HEK293 (cell line): ENCODE measurements around the gene PRC1.

Source experiments
- CTCF ChIA-PET: fragments of 350-600 bp; formaldehyde crosslinking; extraction: SDS; loops from one replicate; lab custom pipeline; 2021; ENCODE audit warnings: antibody characterized with exemption; lab: Yijun Ruan, JAX
- POLR2A ChIA-PET: fragments of 300-600 bp; formaldehyde crosslinking; extraction: SDS; loops from one replicate; lab custom pipeline; 2020; ENCODE audit warnings: antibody characterized with exemption, inconsistent platforms; lab: Yijun Ruan, JAX
- H3K27ac ChIP-seq: fragments of 200-500 bp; sonication (Bioruptor generic); 2 replicates; pipeline ENCODE4 v1.5.1; 2014; ENCODE audit warnings: low read depth, low read length, control low read depth, inconsistent platforms; ENCODE audit errors: extremely low read depth
- H3K36me3 ChIP-seq, 2 experiments: fragments of 200-500 bp in 1 of 2; sonication (Bioruptor generic) in 1 of 2; 1 replicate in 1 of 2; 2 replicates in 1 of 2; pipeline ENCODE4 v1.5.1; 2014 to 2017; ENCODE audit warnings: inconsistent platforms in 2 of 2, low read length in 2 of 2; ENCODE audit not compliant: control insufficient read depth in 2 of 2, insufficient read depth in 1 of 2
- H3K4me1 ChIP-seq: fragments of 200-500 bp; sonication (Bioruptor generic); 2 replicates; pipeline ENCODE4 v1.5.1; 2014; ENCODE audit warnings: mild to moderate bottlenecking, low read length, inconsistent platforms; ENCODE audit not compliant: control insufficient read depth, insufficient read depth
- H3K4me3 ChIP-seq: 2 replicates; pipeline ENCODE4 v1.5.1; 2011; ENCODE audit warnings: low read depth, mild to moderate bottlenecking, control low read depth, low read length, moderate library complexity
- H3K9me3 ChIP-seq: fragments of 200-500 bp; sonication (Bioruptor generic); 2 replicates; pipeline ENCODE4 v1.5.1; 2014; ENCODE audit warnings: low read depth, low read length, inconsistent platforms; ENCODE audit not compliant: control insufficient read depth, insufficient read depth
- AEBP2 ChIP-seq: fragments of 450-650 bp; formaldehyde crosslinking; IDR thresholded peaks from 2 replicates; pipeline ENCODE4 v1.5.1; 2016; ENCODE audit warnings: missing biosample characterization, missing genetic modification characterization, borderline replicate concordance
- PRDM10 ChIP-seq: fragments of 450-650 bp; formaldehyde crosslinking; IDR thresholded peaks from 2 replicates; pipeline ENCODE4 v1.5.1; 2016; ENCODE audit warnings: missing biosample characterization, missing genetic modification characterization
- REPIN1 ChIP-seq: fragments of 450-650 bp; formaldehyde crosslinking; IDR thresholded peaks from 2 replicates; pipeline ENCODE4 v1.5.1; 2017; ENCODE audit warnings: missing biosample characterization, missing genetic modification characterization, low read depth
- ZNF416 ChIP-seq: fragments of 450-650 bp; formaldehyde crosslinking; IDR thresholded peaks from 2 replicates; pipeline ENCODE4 v1.5.1; 2016; ENCODE audit warnings: missing biosample characterization, missing genetic modification characterization
- ZNF48 ChIP-seq: fragments of 450-650 bp; formaldehyde crosslinking; IDR thresholded peaks from 2 replicates; pipeline ENCODE4 v1.5.1; 2016; ENCODE audit warnings: missing biosample characterization, missing genetic modification characterization
- ZNF510 ChIP-seq: fragments of 450-650 bp; formaldehyde crosslinking; IDR thresholded peaks from 2 replicates; pipeline ENCODE4 v1.5.1; 2018; ENCODE audit warnings: mild to moderate bottlenecking, missing genetic modification characterization, missing biosample characterization; ENCODE audit not compliant: insufficient replicate concordance
- ZNF514 ChIP-seq: fragments of 450-650 bp; formaldehyde crosslinking; IDR thresholded peaks from 2 replicates; pipeline ENCODE4 v1.5.1; 2016; ENCODE audit warnings: missing biosample characterization, missing genetic modification characterization
- ZNF518A ChIP-seq: fragments of 450-650 bp; formaldehyde crosslinking; conservative IDR thresholded peaks from 2 replicates; pipeline ENCODE4 v1.5.1; 2016; ENCODE audit warnings: low read depth, missing biosample characterization, missing genetic modification characterization
- ZNF544 ChIP-seq: fragments of 450-650 bp; formaldehyde crosslinking; IDR thresholded peaks from 2 replicates; pipeline ENCODE4 v1.5.0; 2017; ENCODE audit warnings: missing biosample characterization, missing genetic modification characterization
- ZNF623 ChIP-seq: fragments of 450-650 bp; formaldehyde crosslinking; IDR thresholded peaks from 2 replicates; pipeline ENCODE4 v1.5.1; 2016; ENCODE audit warnings: missing biosample characterization, missing genetic modification characterization
- ZNF626 ChIP-seq: fragments of 450-650 bp; sonication (Bioruptor Pico); formaldehyde crosslinking; IDR thresholded peaks from 2 replicates; pipeline ENCODE4 v1.5.1; 2018; ENCODE audit warnings: missing biosample characterization, missing genetic modification characterization, inconsistent platforms
- ZNF629 ChIP-seq: fragments of 450-650 bp; formaldehyde crosslinking; IDR thresholded peaks from 2 replicates; pipeline ENCODE4 v1.5.1; 2017; ENCODE audit warnings: missing biosample characterization, missing genetic modification characterization
- ZNF660 ChIP-seq: fragments of 450-650 bp; IDR thresholded peaks from 2 replicates; pipeline ENCODE4 v1.5.1; 2018; ENCODE audit warnings: missing biosample characterization, mild to moderate bottlenecking, missing genetic modification characterization
- ZXDB ChIP-seq: fragments of 450-650 bp; formaldehyde crosslinking; IDR thresholded peaks from 2 replicates; pipeline ENCODE4 v1.5.1; 2016; ENCODE audit warnings: missing biosample characterization, missing genetic modification characterization
- TF ChIP-seq, protein P1 (sequence below): fragments of 450-650 bp; formaldehyde crosslinking; IDR thresholded peaks from 2 replicates; pipeline ENCODE4 v1.5.1; 2016; ENCODE audit warnings: missing biosample characterization, missing genetic modification characterization
- TF ChIP-seq, protein P2 (sequence below): fragments of 450-650 bp; formaldehyde crosslinking; IDR thresholded peaks from 2 replicates; pipeline ENCODE4; 2016; ENCODE audit warnings: missing biosample characterization, missing genetic modification characterization

PRC1 gene

GRCh38 chr15:90981681-90982080 is 12.7 kb downstream of the PRC1 start (continued):
- TF ChIP-seq PRDM10 (tag by site-specific recombination) (no peak), ZNF518A (no peak), REPIN1 (no peak), ZNF660 (tag by site-specific recombination) (no peak)

DNA sequence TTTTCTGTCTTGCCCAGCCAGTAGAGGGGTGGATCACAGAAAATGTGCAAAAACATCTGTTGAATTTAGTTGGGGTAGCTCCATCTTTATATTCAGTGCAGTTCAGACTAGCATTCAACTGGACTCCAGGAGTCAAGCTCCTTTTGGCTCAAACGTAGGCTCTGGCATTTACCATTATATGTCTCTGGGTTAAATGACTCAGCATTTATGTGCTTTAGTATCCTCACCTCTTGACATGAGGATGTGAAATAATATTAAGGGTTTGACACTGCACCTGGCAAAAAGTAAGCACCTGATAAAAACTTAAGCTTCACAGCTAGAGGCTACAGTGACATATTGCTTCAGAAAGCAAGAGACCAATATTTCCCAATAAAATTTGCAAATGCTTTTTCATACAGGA is 14.8 kb downstream of the PRC1 start:
- Histone ChIP-seq H3K27ac (no peak overlapping the region), H3K36me3 (peaks cover 96 to 99% of the 10 kb centered on the region in 2 experiments)
- POLR2A ChIA-PET: interaction anchor here (0.7 to 1.5 kb wide), 3 partner anchors 9 to 17 kb away, joined by 3 to 6 read pairs (median 3); no protein-coding TSS in a partner anchor

More for the DNA sequence above, 14.8 kb downstream of the PRC1 start:
- no peak overlapping the region for H3K4me3 ChIP-seq
- TF ChIP-seq ZXDB (tag by site-specific recombination): no peak
- TF ChIP-seq, protein P1, sequence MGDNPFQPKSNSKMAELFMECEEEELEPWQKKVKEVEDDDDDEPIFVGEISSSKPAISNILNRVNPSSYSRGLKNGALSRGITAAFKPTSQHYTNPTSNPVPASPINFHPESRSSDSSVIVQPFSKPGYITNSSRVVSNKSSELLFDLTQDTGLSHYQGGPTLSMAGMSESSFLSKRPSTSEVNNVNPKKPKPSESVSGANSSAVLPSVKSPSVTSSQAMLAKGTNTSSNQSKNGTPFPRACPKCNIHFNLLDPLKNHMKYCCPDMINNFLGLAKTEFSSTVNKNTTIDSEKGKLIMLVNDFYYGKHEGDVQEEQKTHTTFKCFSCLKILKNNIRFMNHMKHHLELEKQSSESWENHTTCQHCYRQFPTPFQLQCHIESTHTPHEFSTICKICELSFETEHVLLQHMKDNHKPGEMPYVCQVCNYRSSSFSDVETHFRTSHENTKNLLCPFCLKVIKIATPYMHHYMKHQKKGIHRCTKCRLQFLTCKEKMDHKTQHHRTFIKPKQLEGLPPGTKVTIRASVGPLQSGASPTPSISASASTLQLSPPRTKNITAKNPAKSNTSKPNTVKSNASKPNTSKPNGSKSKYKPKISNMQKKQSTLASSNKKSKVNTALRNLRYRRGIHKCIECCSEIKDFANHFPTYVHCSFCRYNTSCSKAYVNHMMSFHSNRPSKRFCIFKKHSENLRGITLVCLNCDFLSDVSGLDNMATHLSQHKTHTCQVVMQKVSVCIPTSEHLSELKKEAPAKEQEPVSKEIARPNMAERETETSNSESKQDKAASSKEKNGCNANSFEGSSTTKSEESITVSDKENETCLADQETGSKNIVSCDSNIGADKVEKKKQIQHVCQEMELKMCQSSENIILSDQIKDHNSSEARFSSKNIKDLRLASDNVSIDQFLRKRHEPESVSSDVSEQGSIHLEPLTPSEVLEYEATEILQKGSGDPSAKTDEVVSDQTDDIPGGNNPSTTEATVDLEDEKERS: no peak
- TF ChIP-seq ZNF416 (tag by site-specific recombination): no peak
- no peak for TF ChIP-seq ZNF629 (tag by site-specific recombination)
- TF ChIP-seq ZNF518A: no peak
- TF ChIP-seq ZNF510: no peak
- TF ChIP-seq ZNF660 (tag by site-specific recombination): no peak
- TF ChIP-seq ZNF623 (tag by site-specific recombination): no peak
- no peak for TF ChIP-seq AEBP2 (tag by site-specific recombination)
- TF ChIP-seq ZNF514: no peak
- TF ChIP-seq, protein P2, sequence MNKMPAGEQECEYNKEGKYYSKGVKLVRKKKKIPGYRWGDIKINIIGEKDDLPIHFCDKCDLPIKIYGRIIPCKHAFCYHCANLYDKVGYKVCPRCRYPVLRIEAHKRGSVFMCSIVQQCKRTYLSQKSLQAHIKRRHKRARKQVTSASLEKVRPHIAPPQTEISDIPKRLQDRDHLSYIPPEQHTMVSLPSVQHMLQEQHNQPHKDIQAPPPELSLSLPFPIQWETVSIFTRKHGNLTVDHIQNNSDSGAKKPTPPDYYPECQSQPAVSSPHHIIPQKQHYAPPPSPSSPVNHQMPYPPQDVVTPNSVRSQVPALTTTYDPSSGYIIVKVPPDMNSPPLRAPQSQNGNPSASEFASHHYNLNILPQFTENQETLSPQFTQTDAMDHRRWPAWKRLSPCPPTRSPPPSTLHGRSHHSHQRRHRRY (tag by site-specific recombination): no peak
- no peak for TF ChIP-seq ZNF544 (tag by site-specific recombination)
- no peak for TF ChIP-seq ZNF48 (tag by site-specific recombination)
- TF ChIP-seq ZNF626 (tag by site-specific recombination): no peak
- H3K4me1 ChIP-seq: no peaks in the 10 kb centered on the region
- H3K9me3 ChIP-seq: no peaks in the 10 kb centered on the region
- CTCF ChIA-PET: interaction anchor here (0.6 to 6.6 kb wide), 7 partner anchors 8 to 292 kb away, joined by 3 to 43 read pairs (median 4); partner anchors contain the start of gene RCCD1
